ENCODE data around the gene ANKS1A. TPM values are rescaled to one million over a fixed set of nuclear protein-coding genes. Genes with fewer than 3 reads are reported as not detected.

ANKS1A gene
- total RNA-seq, 2 experiments from 2014 or later = 6.4 to 6.9 TPM

DNA sequence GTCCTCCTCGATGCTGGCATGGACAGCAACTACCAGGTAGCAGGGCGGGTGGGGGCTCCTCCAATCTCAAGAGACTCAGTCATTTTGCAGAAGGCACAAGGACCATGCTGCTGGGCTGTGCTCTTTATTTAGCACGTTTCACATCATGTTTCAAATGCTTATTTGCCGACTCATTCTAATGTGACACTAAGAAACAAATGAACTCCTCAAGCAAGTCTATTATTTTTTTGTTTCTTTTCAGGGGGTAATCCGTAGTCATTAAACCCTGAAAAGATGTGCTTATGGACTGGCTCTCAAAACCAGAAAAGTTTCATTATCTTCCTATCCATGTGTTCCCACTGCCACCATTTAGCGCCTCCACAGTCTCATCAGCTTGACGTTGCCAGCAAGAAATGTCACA is 92.9 kb downstream of the ANKS1A start:
- intact Hi-C loops (cut with DNase I, micrococcal nuclease) = loop anchor here in 1 of 2 experiments (10.0 kb wide), 1 partner anchor 223 kb away; no protein-coding TSS in a partner anchor
- Mint-ChIP-seq H3K36me3 (ENCODE audit: low read depth) (peaks cover 60% of the 10 kb centered on the region), H3K9me3 (no peaks in the 10 kb centered on the region), H3K27me3 (no peaks in the 10 kb centered on the region), H3K4me3 (no peak overlapping the region), H3K27ac (no peak overlapping the region), H3K4me1 (ENCODE audit: low read depth) (no peaks in the 10 kb centered on the region)
- no peaks in the 10 kb centered on the region for H3K27me3 ChIP-seq (ENCODE audit: control insufficient read depth in 1 of 2, insufficient read depth in 2 of 2, low read length in 2 of 2)
- ATAC-seq (ENCODE audit: poor library complexity) = no peak
- ChIA-PET CTCF (no interaction called here), POLR2A (no interaction called here)
- H3K36me3 ChIP-seq (ENCODE audit: insufficient read depth, low read length) = peaks cover 28% of the 10 kb centered on the region
- H3K9me3 ChIP-seq (ENCODE audit: control insufficient read depth in 1 of 2, insufficient read depth in 1 of 2, low read length in 2 of 2) = no peaks in the 10 kb centered on the region
- H3K27ac ChIP-seq (ENCODE audit: low read depth in 1 of 2, low read length in 2 of 2) = no peak overlapping the region
- TF ChIP-seq, protein P1, sequence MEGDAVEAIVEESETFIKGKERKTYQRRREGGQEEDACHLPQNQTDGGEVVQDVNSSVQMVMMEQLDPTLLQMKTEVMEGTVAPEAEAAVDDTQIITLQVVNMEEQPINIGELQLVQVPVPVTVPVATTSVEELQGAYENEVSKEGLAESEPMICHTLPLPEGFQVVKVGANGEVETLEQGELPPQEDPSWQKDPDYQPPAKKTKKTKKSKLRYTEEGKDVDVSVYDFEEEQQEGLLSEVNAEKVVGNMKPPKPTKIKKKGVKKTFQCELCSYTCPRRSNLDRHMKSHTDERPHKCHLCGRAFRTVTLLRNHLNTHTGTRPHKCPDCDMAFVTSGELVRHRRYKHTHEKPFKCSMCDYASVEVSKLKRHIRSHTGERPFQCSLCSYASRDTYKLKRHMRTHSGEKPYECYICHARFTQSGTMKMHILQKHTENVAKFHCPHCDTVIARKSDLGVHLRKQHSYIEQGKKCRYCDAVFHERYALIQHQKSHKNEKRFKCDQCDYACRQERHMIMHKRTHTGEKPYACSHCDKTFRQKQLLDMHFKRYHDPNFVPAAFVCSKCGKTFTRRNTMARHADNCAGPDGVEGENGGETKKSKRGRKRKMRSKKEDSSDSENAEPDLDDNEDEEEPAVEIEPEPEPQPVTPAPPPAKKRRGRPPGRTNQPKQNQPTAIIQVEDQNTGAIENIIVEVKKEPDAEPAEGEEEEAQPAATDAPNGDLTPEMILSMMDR (IDR thresholded peaks at IDR 0.05) = no peak
- no peak overlapping the region for H3K4me3 ChIP-seq (ENCODE audit: low read length)
- no peaks in the 10 kb centered on the region for H3K4me1 ChIP-seq (ENCODE audit: insufficient read depth, low read length)
- no peak for DNase-seq

DNA sequence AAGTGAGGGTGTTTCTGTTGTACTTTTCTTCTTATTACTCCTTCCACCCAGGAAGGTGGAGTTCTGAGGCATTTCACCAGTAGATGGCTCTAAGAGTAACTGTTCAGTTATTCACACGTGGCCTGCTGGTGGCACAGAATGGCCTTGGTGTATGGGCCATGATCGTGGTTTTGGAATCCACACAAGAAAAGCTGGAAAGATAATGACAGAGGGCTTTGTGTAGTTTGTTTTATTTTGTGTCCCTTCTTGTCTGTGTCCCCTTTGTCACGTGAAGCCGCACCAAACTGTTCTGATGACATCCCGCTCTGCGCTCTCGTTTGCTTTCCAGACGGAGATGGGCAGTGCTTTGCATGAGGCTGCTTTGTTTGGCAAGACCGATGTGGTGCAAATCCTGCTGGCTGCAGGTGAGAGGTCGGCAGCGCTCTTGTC is 93.4 kb downstream of the ANKS1A start:
- ChIA-PET POLR2A (no interaction called here), CTCF (no interaction called here)
- Mint-ChIP-seq H3K4me3 (no peak overlapping the region), H3K36me3 (ENCODE audit: low read depth) (peaks cover 55% of the 10 kb centered on the region), H3K9me3 (no peaks in the 10 kb centered on the region), H3K27ac (no peak overlapping the region), H3K4me1 (ENCODE audit: low read depth) (no peaks in the 10 kb centered on the region), H3K27me3 (no peaks in the 10 kb centered on the region)
- no peaks in the 10 kb centered on the region for H3K4me1 ChIP-seq (ENCODE audit: insufficient read depth, low read length)
- intact Hi-C loops (cut with DNase I, micrococcal nuclease) = loop anchor here in 1 of 2 experiments (10.0 kb wide), 1 partner anchor 222 kb away; no protein-coding TSS in a partner anchor
- H3K4me3 ChIP-seq (ENCODE audit: low read length) = no peak overlapping the region
- H3K27me3 ChIP-seq (ENCODE audit: control insufficient read depth in 1 of 2, insufficient read depth in 2 of 2, low read length in 2 of 2) = no peaks in the 10 kb centered on the region
- H3K9me3 ChIP-seq (ENCODE audit: control insufficient read depth in 1 of 2, insufficient read depth in 1 of 2, low read length in 2 of 2) = no peaks in the 10 kb centered on the region
- TF ChIP-seq, protein P1 (IDR thresholded peaks at IDR 0.05) = no peak
- no peak for ATAC-seq (ENCODE audit: poor library complexity)
- DNase-seq = no peak
- H3K36me3 ChIP-seq (ENCODE audit: insufficient read depth, low read length) = peaks cover 32% of the 10 kb centered on the region
- H3K27ac ChIP-seq (ENCODE audit: low read depth in 1 of 2, low read length in 2 of 2) = no peak overlapping the region

GRCh38 chr6:34984416-34984815 is 95.4 kb downstream of the ANKS1A start:
- Mint-ChIP-seq H3K4me1 (ENCODE audit: low read depth) (no peaks in the 10 kb centered on the region), H3K9me3 (no peaks in the 10 kb centered on the region), H3K27me3 (no peaks in the 10 kb centered on the region), H3K36me3 (ENCODE audit: low read depth) (peaks cover 65% of the 10 kb centered on the region), H3K27ac (no peak overlapping the region), H3K4me3 (no peak overlapping the region)
- Histone ChIP-seq H3K9me3 (ENCODE audit: control insufficient read depth in 1 of 2, insufficient read depth in 1 of 2, low read length in 2 of 2) (no peaks in the 10 kb centered on the region), H3K4me1 (ENCODE audit: insufficient read depth, low read length) (no peaks in the 10 kb centered on the region), H3K4me3 (ENCODE audit: low read length) (no peak overlapping the region), H3K27me3 (ENCODE audit: control insufficient read depth in 1 of 2, insufficient read depth in 2 of 2, low read length in 2 of 2) (no peaks in the 10 kb centered on the region), H3K27ac (ENCODE audit: low read depth in 1 of 2, low read length in 2 of 2) (no peak overlapping the region), H3K36me3 (ENCODE audit: insufficient read depth, low read length) (peaks cover 36% of the 10 kb centered on the region)
- no peak for DNase-seq
- TF ChIP-seq, protein P1 (IDR thresholded peaks at IDR 0.05) = no peak
- CTCF ChIA-PET = interaction anchor here (0.9 to 1.5 kb wide), 2 partner anchors 15 to 95 kb away, joined by 3 to 4 read pairs; partner anchors contain the start of gene ANKS1A
- POLR2A ChIA-PET = no interaction called here
- intact Hi-C loops (cut with DNase I, micrococcal nuclease) = loop anchor here in 1 of 2 experiments (2.0 to 10.0 kb wide), 2 partner anchors 220 to 256 kb away; no protein-coding TSS in a partner anchor
- no peak for ATAC-seq (ENCODE audit: poor library complexity)
